ENCODE results near the gene SLC66A2.

- TF ChIP-seq, protein P1, sequence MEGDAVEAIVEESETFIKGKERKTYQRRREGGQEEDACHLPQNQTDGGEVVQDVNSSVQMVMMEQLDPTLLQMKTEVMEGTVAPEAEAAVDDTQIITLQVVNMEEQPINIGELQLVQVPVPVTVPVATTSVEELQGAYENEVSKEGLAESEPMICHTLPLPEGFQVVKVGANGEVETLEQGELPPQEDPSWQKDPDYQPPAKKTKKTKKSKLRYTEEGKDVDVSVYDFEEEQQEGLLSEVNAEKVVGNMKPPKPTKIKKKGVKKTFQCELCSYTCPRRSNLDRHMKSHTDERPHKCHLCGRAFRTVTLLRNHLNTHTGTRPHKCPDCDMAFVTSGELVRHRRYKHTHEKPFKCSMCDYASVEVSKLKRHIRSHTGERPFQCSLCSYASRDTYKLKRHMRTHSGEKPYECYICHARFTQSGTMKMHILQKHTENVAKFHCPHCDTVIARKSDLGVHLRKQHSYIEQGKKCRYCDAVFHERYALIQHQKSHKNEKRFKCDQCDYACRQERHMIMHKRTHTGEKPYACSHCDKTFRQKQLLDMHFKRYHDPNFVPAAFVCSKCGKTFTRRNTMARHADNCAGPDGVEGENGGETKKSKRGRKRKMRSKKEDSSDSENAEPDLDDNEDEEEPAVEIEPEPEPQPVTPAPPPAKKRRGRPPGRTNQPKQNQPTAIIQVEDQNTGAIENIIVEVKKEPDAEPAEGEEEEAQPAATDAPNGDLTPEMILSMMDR (IDR thresholded peaks at IDR 0.05; ENCODE audit: low read length): no peak
- TF ChIP-seq EZH2 (IDR thresholded peaks at IDR 0.05; ENCODE audit: borderline replicate concordance, low read length): no peak
These were observed 6.7 kb downstream of the SLC66A2 start for GRCh38 chr18:79944746-79945117.
